Immature natural killer cell (primary cell): ENCODE results near the gene C1QTNF7. TPM values are rescaled to one million over a fixed set of nuclear protein-coding genes. Genes with fewer than 3 reads are reported as not detected.

Experiments used
- DNase-seq, 3 donors: peaks; one replicate each; pipeline ENCODE4 v3.0.0; 2022; ENCODE audit warnings: mixed read lengths in 1 of 3
- H3K27ac Mint-ChIP-seq, 6 donors: one replicate each; pipeline ENCODE4 v1.8.0; 2020; ENCODE audit warnings: mixed read lengths in 6 of 6, mild to moderate bottlenecking in 5 of 6, inconsistent platforms in 4 of 6, moderate library complexity in 3 of 6
- H3K27me3 Mint-ChIP-seq, 3 donors: one replicate each; pipeline ENCODE4 v1.8.0; 2020 to 2021; ENCODE audit warnings: low read depth in 3 of 3, mild to moderate bottlenecking in 3 of 3, mixed read lengths in 3 of 3, moderate library complexity in 3 of 3, inconsistent platforms in 1 of 3
- H3K36me3 Mint-ChIP-seq, 3 donors: one replicate each; pipeline ENCODE4 v1.8.0; 2020; ENCODE audit warnings: mixed read lengths in 3 of 3, inconsistent platforms in 2 of 3, mild to moderate bottlenecking in 2 of 3
- H3K4me1 Mint-ChIP-seq, 2 donors: one replicate each; pipeline ENCODE4 v1.8.0; 2020; ENCODE audit warnings: inconsistent platforms in 2 of 2, mild to moderate bottlenecking in 2 of 2, mixed read lengths in 2 of 2, moderate library complexity in 1 of 2
- H3K4me3 Mint-ChIP-seq, 5 donors: one replicate each; pipeline ENCODE4 v1.8.0; 2020; ENCODE audit warnings: mild to moderate bottlenecking in 5 of 5, mixed read lengths in 5 of 5, inconsistent platforms in 3 of 5, moderate library complexity in 3 of 5
- H3K9me3 Mint-ChIP-seq, 6 donors: one replicate each; pipeline ENCODE4 v1.8.0; 2020; ENCODE audit warnings: mild to moderate bottlenecking in 6 of 6, mixed read lengths in 6 of 6, inconsistent platforms in 4 of 6, moderate library complexity in 3 of 6
- polyA plus RNA-seq, 3 donors: library from polyadenylated mRNA; unstranded; fragments of 300-500 nt; fragmentation: Illumina TruSeq; gene quantifications; one replicate each; pipeline ENCODE4 v1.2.3, GENCODE V29; 2021

The C1QTNF7 gene
- polyA plus RNA-seq, 3 donors from 2014 or later = not detected

DNA sequence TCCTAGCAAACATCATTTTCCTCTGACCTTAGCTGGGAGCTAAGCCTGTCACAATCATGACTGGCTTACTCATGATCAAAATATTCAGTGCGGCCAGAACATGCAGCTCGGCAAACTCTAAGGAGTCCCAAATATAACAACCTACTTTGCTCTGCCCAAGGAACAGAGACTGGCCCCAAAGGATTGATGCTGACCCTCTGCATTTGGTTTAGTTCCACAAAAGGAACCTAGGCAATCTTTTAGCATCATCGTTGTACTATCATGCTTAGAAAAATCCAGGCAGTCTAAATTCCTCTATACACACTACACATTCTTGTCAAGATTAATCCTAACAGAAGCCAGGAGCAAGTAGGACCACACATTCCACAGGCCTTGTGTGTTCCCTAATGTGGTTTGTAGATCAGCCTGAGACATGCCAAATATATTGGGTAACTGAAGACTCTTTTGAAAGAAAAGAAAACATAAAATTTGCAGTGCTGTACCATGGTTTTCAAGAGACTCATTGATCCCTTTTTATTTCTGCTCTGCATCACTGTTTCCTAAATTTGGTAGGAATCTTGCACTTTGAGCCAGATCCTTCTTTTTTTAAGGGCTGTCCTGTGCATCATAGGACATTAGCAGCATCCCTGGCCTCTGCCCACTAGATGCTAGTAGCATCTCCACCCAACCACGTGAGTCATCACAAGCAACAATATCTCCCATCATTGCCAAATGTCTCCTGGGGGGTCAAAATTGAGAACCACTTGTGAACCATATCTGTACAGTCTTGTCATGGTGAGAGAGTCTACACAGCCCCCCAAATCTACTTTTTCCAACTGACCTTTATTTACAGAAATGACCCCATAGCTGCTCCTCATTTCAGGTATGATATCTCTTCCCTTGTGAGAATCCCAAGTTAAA, 24.3 kb downstream of the C1QTNF7 start:
- H3K4me1 Mint-ChIP-seq = no peaks in the 10 kb centered on the region
- no peak overlapping the region for H3K27ac Mint-ChIP-seq
- DNase-seq = no peak
- no peaks in the 10 kb centered on the region for H3K36me3 Mint-ChIP-seq
- no peak overlapping the region for H3K4me3 Mint-ChIP-seq
- peaks cover 0 to 3% (median 2%) of the 10 kb centered on the region in 3 donors for H3K27me3 Mint-ChIP-seq
- H3K9me3 Mint-ChIP-seq = no peaks in the 10 kb centered on the region

DNA sequence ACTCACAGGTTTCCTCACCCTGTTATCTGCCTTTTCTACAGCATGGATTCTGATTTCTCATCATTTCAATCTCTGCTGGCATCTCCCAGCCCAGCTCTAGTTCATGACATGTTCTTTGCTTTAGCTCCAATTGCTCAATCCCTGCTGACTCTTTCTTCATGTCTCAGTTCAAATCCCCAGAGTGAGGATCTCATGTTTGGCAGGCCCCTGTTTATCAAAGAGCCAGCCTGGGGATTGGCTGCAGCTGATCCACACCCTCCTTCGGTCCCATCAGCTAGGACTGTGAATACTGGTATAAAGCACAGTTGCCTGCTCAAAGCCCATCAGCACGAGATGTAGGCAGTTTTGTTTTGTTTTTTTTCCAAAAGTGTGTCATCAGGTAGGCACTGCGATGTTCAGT, 27.5 kb downstream of the C1QTNF7 start:
- Mint-ChIP-seq H3K27ac (no peak overlapping the region), H3K4me3 (no peak overlapping the region), H3K36me3 (no peaks in the 10 kb centered on the region), H3K9me3 (no peaks in the 10 kb centered on the region), H3K27me3 (peaks cover 0 to 5% (median 2%) of the 10 kb centered on the region in 3 donors), H3K4me1 (no peaks in the 10 kb centered on the region)
- no peak for DNase-seq

DNA sequence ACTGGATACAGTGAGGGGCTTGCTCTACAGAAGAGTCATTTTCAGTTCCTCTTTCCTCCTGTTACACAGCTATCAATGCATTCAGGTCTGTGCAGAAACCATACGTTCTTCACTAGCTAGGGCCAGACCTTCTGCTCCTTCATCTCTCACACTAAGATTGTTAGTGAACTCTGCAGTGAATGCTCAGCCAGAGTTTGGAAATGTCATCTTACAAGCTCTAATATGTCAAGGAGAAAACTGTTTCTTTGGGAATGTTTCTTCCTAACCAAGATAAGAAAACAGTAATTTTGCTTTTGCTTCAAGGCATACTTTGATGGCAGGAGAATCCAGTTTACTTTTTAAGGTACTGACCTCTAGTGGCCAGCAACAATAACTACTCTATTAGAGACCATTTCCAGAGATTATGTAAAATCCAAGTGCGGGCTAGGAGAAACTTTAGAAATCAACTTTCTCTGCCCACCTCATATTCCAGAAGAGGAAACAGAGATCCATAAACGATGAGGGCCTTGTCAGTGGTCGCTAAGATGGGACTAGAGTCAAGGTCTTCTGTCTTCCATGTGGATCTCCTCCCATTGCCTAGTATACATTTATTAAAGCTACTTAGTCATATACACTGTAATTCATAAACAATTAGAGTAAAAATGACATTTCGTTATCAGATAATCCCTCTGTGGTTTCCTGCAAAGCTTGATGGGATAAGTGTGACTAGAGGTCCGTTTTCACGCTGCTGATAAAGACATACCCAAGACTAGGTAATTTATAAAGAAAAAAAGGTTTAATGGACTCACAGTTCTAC, 29.8 kb downstream of the C1QTNF7 start:
- no peak overlapping the region for H3K4me3 Mint-ChIP-seq

DNA sequence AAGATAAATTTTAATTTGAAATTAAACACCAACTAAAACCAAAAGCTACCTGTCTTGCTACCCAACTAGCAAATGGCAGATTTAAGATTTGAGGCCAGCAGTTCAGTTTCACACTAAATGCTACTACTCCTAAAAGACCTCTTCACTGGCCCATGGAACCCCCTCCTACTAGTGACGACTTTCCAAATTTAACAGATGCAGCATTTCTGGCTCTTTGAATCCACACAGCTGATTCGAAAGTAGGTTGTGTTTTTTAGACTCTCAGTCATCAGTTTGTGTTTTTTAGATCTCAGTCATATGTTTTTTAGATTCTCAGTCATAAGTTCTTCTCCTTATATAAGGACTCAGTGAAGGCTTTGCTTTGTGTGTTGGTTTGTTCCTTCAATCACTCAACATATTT, 30.8 kb downstream of the C1QTNF7 start:
- Mint-ChIP-seq H3K4me1 (no peaks in the 10 kb centered on the region), H3K4me3 (no peak overlapping the region), H3K27ac (no peak overlapping the region), H3K36me3 (no peaks in the 10 kb centered on the region), H3K27me3 (peaks cover 0 to 5% (median 2%) of the 10 kb centered on the region in 3 donors), H3K9me3 (no peaks in the 10 kb centered on the region)
- DNase-seq = no peak

More for the DNA sequence above, 29.8 kb downstream of the C1QTNF7 start:
- peaks cover 0 to 5% (median 2%) of the 10 kb centered on the region in 3 donors for H3K27me3 Mint-ChIP-seq
- H3K4me1 Mint-ChIP-seq = no peaks in the 10 kb centered on the region
- no peak overlapping the region for H3K27ac Mint-ChIP-seq
- DNase-seq = peak; percentile 41 to 51 (median 49)
- no peaks in the 10 kb centered on the region for H3K9me3 Mint-ChIP-seq
- H3K36me3 Mint-ChIP-seq = no peaks in the 10 kb centered on the region

DNA sequence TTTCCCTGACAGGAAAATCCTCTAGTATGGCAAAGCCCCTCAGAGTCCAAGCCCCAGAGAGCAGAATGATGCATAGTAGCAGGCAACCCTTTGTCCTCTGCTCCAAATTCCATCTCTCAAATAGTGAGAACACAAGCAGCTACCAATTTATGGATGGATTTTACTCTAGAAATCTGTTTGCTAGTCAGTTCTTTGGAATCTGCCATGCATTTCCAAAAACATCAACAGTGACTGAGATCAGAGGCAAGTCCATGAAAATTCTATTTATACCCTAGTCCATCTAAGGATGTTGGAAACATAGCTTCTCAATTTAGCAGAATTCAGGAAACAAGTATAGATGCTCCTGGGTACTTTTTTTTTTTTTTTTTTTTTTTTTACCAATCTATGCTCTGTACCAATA, 31.9 kb downstream of the C1QTNF7 start:
- Mint-ChIP-seq H3K9me3 (no peaks in the 10 kb centered on the region), H3K4me3 (no peak overlapping the region), H3K27ac (no peak overlapping the region), H3K27me3 (peaks cover 0 to 5% (median 2%) of the 10 kb centered on the region in 3 donors), H3K36me3 (no peaks in the 10 kb centered on the region), H3K4me1 (no peaks in the 10 kb centered on the region)
- DNase-seq = no peak

DNA sequence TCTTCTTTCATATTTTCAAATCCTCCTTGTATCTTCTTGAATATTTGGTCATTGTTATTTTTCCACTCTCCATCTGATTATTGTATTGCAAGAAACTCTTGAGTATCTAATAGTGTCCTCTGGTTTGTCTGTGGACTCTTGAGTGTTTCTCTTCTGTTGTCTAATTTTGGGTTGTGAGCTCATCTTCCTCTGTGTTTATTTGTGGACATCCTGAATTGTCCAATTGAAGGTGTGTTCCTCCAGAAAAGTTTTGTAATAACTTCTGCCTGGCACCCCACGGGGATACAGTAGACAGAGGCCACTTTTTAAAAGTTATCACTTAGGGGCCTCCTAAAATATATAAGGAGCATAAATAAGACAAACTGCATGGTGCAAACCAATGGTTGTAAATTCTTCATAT, 38.8 kb downstream of the C1QTNF7 start:
- no peak for DNase-seq
- Mint-ChIP-seq H3K9me3 (no peaks in the 10 kb centered on the region), H3K27ac (peak overlapping the region in 1 of 6 donors; percentile 13), H3K4me3 (no peak overlapping the region), H3K36me3 (no peaks in the 10 kb centered on the region), H3K27me3 (peaks cover 0 to 2% (median 0%) of the 10 kb centered on the region in 3 donors), H3K4me1 (peaks cover 18 to 20% of the 10 kb centered on the region in 2 donors)

DNA sequence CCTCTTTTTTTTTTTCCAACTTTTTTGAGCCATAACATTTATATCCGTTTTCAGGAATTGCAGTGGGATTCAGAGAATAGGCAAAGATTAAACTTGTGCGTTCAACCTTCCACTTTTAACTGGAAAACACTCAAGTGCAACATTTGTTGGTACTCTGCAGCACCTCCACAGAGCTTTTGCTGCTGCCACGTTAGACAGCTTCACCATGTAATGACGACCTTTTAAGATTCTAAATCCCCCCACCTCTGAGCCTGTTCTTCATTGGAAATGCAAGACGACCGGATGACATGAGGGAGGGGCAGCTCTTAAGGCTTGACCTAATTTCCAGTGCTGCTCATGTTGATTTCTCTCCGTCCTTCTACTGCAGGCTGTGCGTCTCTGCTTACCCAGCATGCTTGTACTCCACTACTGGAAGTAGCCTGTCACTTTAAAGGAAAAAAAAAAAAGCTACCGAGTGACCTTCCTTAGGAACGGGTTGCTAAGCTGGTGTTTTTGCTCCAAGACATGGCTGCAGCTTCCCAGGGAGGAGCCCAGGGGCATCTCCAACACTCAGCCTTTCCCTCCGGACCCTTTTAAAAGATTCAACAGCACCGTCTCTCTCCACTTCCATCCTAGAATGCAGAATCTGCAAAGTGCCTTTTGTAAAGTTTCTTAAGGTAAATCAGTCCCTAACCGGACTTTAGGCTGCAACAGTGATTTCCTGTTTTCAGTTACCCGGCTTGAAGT, 41.7 kb downstream of the C1QTNF7 start, which contains the start of gene CC2D2A:
CC2D2A (plus strand) TSS at position 481 of the 726 bp plus-strand sequence. CDS start 6,051 bp downstream, outside the sequence.
- Mint-ChIP-seq H3K4me1 (peaks cover 18 to 20% of the 10 kb centered on the region in 2 donors), H3K9me3 (no peaks in the 10 kb centered on the region), H3K4me3 (peak within 1 kb of the TSS; percentile 85 to 92 (median 88)), H3K27me3 (peaks cover 0 to 2% (median 2%) of the 10 kb centered on the region in 3 donors), H3K36me3 (peaks cover 0 to under 1% (median 0%) of the 10 kb centered on the region in 3 donors), H3K27ac (peak within 1 kb of the TSS in 5 of 6 donors; percentile 32 to 76 (median 36))
- DNase-seq = peak in 2 of 3 donors; percentile 8 to 14

DNA sequence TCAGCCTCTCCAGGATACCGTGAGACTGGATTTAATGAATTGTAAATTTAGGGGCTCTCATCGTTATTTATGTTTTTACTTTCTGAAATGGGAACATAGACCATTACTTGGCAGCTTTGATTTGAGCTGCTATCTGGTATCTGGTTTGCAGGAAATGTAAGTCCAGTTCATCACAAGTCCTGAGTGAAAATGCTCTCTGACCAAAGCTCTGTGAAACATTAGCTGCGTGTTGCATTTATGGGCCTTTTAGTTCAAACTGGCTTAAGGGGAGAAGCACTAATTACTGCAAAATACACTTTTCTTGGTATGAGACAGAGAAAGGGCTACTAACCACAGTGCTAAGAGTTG, 42.3 kb downstream of the C1QTNF7 start:
- peak overlapping the region; percentile 85 to 92 (median 88) for H3K4me3 Mint-ChIP-seq
- no peaks in the 10 kb centered on the region for H3K9me3 Mint-ChIP-seq
- H3K36me3 Mint-ChIP-seq = peaks cover 0 to 3% (median 0%) of the 10 kb centered on the region in 3 donors
- no peak for DNase-seq
- peaks cover 0 to 2% (median 2%) of the 10 kb centered on the region in 3 donors for H3K27me3 Mint-ChIP-seq
- peaks cover 18 to 20% of the 10 kb centered on the region in 2 donors for H3K4me1 Mint-ChIP-seq
- H3K27ac Mint-ChIP-seq = peak overlapping the region in 5 of 6 donors; percentile 32 to 76 (median 36)

DNA sequence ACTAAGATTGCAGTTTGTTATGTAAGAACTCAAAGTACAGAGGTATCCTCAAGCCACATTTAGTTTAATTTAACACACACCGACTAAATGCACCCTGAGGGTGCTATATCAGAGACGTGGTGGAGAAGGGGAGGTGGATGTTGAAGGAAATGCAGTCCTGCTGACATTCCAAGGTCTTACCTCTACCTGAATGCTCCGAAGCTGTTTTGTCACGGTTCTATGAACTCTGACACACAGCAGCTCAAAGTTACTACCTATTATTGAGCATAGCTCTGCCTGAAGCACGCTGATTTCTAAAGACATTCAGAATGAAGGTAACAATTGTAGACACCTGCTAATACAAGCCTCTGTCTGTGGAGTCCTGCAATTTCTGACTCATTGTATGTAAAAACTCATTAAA, 48.6 kb downstream of the C1QTNF7 start:
- no peak for DNase-seq
- H3K4me3 Mint-ChIP-seq = no peak overlapping the region
- H3K4me1 Mint-ChIP-seq = no peaks in the 10 kb centered on the region
- peaks cover 0 to 10% (median 0%) of the 10 kb centered on the region in 3 donors for H3K36me3 Mint-ChIP-seq
- H3K27ac Mint-ChIP-seq = no peak overlapping the region
- no peaks in the 10 kb centered on the region for H3K9me3 Mint-ChIP-seq
- peaks cover 0 to 2% (median 0%) of the 10 kb centered on the region in 3 donors for H3K27me3 Mint-ChIP-seq

DNA sequence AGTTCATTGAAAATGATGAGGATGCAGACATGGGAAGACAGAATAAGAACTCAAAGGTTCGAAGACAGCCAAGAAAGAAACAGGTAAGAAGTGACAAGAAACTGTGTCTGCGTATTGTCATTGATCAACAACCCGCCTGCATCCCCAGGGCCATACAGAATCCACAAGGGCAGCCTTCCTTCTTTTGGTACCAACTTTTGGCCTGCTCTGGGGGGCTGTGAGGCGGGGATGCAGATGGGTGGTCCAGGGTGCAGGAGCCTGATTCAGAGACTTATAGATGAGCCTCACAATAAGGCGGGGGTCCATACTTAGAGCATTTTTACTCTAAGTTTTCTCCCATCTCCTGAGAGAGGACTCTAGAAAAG, 50.9 kb downstream of the C1QTNF7 start:
- Mint-ChIP-seq H3K27ac (no peak overlapping the region), H3K36me3 (peaks cover 0 to 10% (median 5%) of the 10 kb centered on the region in 3 donors), H3K9me3 (no peaks in the 10 kb centered on the region), H3K27me3 (no peaks in the 10 kb centered on the region), H3K4me3 (no peak overlapping the region), H3K4me1 (no peaks in the 10 kb centered on the region)
- DNase-seq = no peak

DNA sequence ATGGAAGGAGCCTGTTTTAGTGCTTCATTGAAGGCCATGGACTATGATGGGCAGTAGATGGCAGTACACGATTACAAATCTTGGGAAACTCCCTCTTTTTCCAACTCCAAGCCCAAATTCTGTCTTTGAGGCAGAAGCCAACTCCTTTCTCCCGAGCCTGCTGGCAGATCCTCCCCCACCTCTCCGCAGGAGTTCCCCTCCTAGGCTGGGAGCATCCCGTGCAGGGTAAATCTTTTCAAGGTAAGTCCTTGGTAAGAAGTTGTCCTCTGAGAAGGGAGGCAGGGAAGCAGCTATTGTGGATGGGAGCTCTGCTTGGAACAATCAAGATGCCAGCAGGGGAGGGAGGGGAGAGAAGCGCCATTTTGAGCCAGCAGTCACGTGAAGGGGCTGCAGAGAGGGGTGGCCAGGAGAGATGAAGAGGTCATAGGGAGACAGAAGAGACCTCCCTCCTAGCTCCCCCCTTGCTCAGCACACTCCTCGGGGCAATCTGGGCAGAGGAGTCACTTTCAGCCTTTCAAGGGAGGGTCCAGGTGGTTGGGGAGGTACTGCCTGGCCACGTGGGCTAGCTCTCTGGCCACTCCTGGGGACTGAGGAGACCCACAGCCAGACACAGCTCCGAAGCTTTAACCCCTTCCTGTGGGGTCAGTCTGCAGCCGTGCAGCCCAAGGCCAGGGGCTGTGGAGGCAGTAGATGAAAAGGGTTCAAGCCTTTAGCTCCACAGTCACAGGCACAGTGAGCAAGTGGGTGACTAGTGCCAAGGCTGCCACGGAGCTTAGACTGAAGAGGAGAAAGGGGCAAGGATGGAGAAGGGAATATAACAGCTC, 51.5 kb downstream of the C1QTNF7 start:
- H3K36me3 Mint-ChIP-seq = peaks cover 4 to 10% (median 10%) of the 10 kb centered on the region in 3 donors
- H3K9me3 Mint-ChIP-seq = no peaks in the 10 kb centered on the region
- H3K4me3 Mint-ChIP-seq = no peak overlapping the region
- H3K27me3 Mint-ChIP-seq = no peaks in the 10 kb centered on the region
- DNase-seq = no peak
- no peaks in the 10 kb centered on the region for H3K4me1 Mint-ChIP-seq
- no peak overlapping the region for H3K27ac Mint-ChIP-seq

DNA sequence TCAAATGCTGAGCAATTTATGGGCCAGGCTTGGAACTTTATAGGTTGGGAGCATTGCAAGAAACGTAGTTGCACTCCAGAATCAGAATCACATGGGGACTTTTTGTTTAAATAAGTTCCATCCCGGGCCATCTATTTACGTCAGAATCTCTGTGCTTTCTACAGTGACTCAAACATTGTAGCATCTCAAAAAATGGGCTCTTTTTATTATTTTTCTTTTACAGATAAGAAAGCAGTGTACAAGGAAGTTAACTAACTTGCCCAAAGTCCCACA, 52.0 kb downstream of the C1QTNF7 start:
- no peaks in the 10 kb centered on the region for H3K4me1 Mint-ChIP-seq
- no peak overlapping the region for H3K27ac Mint-ChIP-seq
- peaks cover 6 to 12% (median 7%) of the 10 kb centered on the region in 3 donors for H3K36me3 Mint-ChIP-seq
- no peaks in the 10 kb centered on the region for H3K27me3 Mint-ChIP-seq
- H3K9me3 Mint-ChIP-seq = no peaks in the 10 kb centered on the region
- DNase-seq = no peak
- H3K4me3 Mint-ChIP-seq = no peak overlapping the region
